ENCODE data around the gene H6PD.

Gene H6PD

GRCh38 chr1:9256332-9256731, 21.8 kb downstream of the H6PD start:
- DNase-seq (ENCODE audit: low read depth in 2 of 2), result no peak

GRCh38 chr1:9257851-9258250, 23.3 kb downstream of the H6PD start:
- no peak for DNase-seq (ENCODE audit: low read depth in 2 of 2)

- DNase-seq (ENCODE audit: low read depth in 2 of 2), result no peak
Observed at GRCh38 chr1:9258629-9259028, 24.1 kb downstream of the H6PD start.

- DNase-seq (ENCODE audit: low read depth in 2 of 2), result no peak
Observed at GRCh38 chr1:9260059-9260766, 25.6 kb downstream of the H6PD start.

GRCh38 chr1:9261496-9261895, 26.9 kb downstream of the H6PD start:
- DNase-seq (ENCODE audit: low read depth in 2 of 2), result no peak

- no peak for DNase-seq (ENCODE audit: low read depth in 2 of 2)
Observed at GRCh38 chr1:9262096-9262986, 27.8 kb downstream of the H6PD start.

GRCh38 chr1:9263276-9263855, 28.8 kb downstream of the H6PD start:
- DNase-seq (ENCODE audit: low read depth in 2 of 2), result no peak

GRCh38 chr1:9263984-9264872, 29.7 kb downstream of the H6PD start:
- no peak for DNase-seq (ENCODE audit: low read depth in 2 of 2)

- no peak for DNase-seq (ENCODE audit: low read depth in 2 of 2)
Observed at GRCh38 chr1:9265037-9265436, 30.5 kb downstream of the H6PD start.

- DNase-seq (ENCODE audit: low read depth in 2 of 2), result no peak
Observed at GRCh38 chr1:9265968-9266367, 31.4 kb downstream of the H6PD start.

- DNase-seq (ENCODE audit: low read depth in 2 of 2), result no peak
Observed at GRCh38 chr1:9267352-9267686, 32.7 kb downstream of the H6PD start.

GRCh38 chr1:9267827-9268581, 33.4 kb downstream of the H6PD start:
- no peak for DNase-seq (ENCODE audit: low read depth in 2 of 2)

- DNase-seq (ENCODE audit: low read depth in 2 of 2), result no peak
Observed at GRCh38 chr1:9269078-9269501, 34.5 kb downstream of the H6PD start.

- no peak for DNase-seq (ENCODE audit: low read depth in 2 of 2)
Observed at GRCh38 chr1:9269721-9270120, 35.1 kb downstream of the H6PD start.

GRCh38 chr1:9270290-9270883, 35.8 kb downstream of the H6PD start:
- no peak for DNase-seq (ENCODE audit: low read depth in 2 of 2)

GRCh38 chr1:9271283-9271682, 36.7 kb downstream of the H6PD start:
- no peak for DNase-seq (ENCODE audit: low read depth in 2 of 2)

GRCh38 chr1:9271861-9272595, 37.5 kb downstream of the H6PD start:
- no peak for DNase-seq (ENCODE audit: low read depth in 2 of 2)

- DNase-seq (ENCODE audit: low read depth in 2 of 2), result no peak
Observed at GRCh38 chr1:9273177-9273576, 38.6 kb downstream of the H6PD start.

GRCh38 chr1:9275161-9275560, 40.6 kb downstream of the H6PD start:
- no peak for DNase-seq (ENCODE audit: low read depth in 2 of 2)

GRCh38 chr1:9275567-9276034, 41.0 kb downstream of the H6PD start:
- peak in 1 of 2 donors; percentile 50 for DNase-seq (ENCODE audit: low read depth in 2 of 2)
